Small intestine (tissue), 7 donors: ENCODE measurements around the gene DLX4. TPM values are rescaled to one million over a fixed set of nuclear protein-coding genes. Genes with fewer than 3 reads are reported as not detected.

Experiments used
- DNase-seq, 2 donors: peaks; one replicate each; pipeline versions ENCODE4 v3.0.0 to v3.0.0-alpha.2; 2013
- FAIRE-seq: peaks from 2 replicates; lab custom pipeline; 2012; peaks lifted over from hg19 to GRCh38; lab: Jason Lieb, UNC
- H3K27ac ChIP-seq, 3 donors: one replicate each; pipeline ENCODE4 v1.5.1; 2013; ENCODE audit warnings: low read length in 2 of 3, mild to moderate bottlenecking in 2 of 3, control low read depth in 1 of 3, inconsistent platforms in 1 of 3, low read depth in 1 of 3, moderate library complexity in 1 of 3
- H3K27me3 ChIP-seq, 3 donors: one replicate each; pipeline ENCODE4 v1.6.1; 2013; ENCODE audit warnings: low read length in 3 of 3, inconsistent platforms in 1 of 3; ENCODE audit not compliant: control insufficient read depth in 3 of 3, insufficient read depth in 3 of 3
- H3K36me3 ChIP-seq, 3 donors: one replicate each; pipeline ENCODE4 v1.6.1; 2013; ENCODE audit warnings: low read length in 3 of 3, inconsistent platforms in 1 of 3, low read depth in 1 of 3, mild to moderate bottlenecking in 1 of 3, moderate library complexity in 1 of 3; ENCODE audit not compliant: control insufficient read depth in 3 of 3, insufficient read depth in 2 of 3
- H3K4me1 ChIP-seq, 3 donors: one replicate each; pipeline ENCODE4 v1.6.1; 2013; ENCODE audit warnings: low read length in 2 of 3, inconsistent platforms in 1 of 3, low read depth in 1 of 3, mild to moderate bottlenecking in 1 of 3, moderate library complexity in 1 of 3; ENCODE audit not compliant: control insufficient read depth in 3 of 3, insufficient read depth in 2 of 3
- H3K4me3 ChIP-seq, 3 donors: one replicate each; pipeline ENCODE4 v1.5.1; 2013; ENCODE audit warnings: low read length in 3 of 3, control low read depth in 1 of 3, inconsistent platforms in 1 of 3, low read depth in 1 of 3, mild to moderate bottlenecking in 1 of 3, moderate library complexity in 1 of 3
- H3K9me3 ChIP-seq, 2 donors: one replicate each; pipeline ENCODE4 v1.6.1; 2013; ENCODE audit warnings: low read depth in 1 of 2, low read length in 1 of 2; ENCODE audit not compliant: control insufficient read depth in 2 of 2, insufficient read depth in 1 of 2
- WGBS, 3 donors: extraction: QIAGEN DNeasy Blood & Tissue Kit; methylation state at CpG; one replicate each; pipeline ENCODE4 v1.1.7; 2013; 5-methylcytosine and 5-hydroxymethylcytosine counted together
- polyA plus RNA-seq, 4 donors: library from polyadenylated mRNA; stranded (reverse) in 3 of 4; unstranded in 1 of 4; fragments of 200-250 nt in 3 of 4; fragments of 120-200 nt in 1 of 4; gene quantifications; one replicate each; pipeline versions ENCODE4 v1.2.1 to v1.2.3, GENCODE V29; 2013
- donor health status: healthy with polysubstance abuse.
- donor health status: control.
- donor health status: control.
- donor health status: Bipolar disorder and iron deficiency.
- donor health status: healthy.

Gene DLX4
- polyA plus RNA-seq, 4 donors: 1.3 to 4.0 TPM; not detected in 2

GRCh38 chr17:49984283-49984682, 15.3 kb downstream of the DLX4 start:
- WGBS, 3 donors: 31 to 59% (median 31%) methylated on average over 3 of the region's 3 CpGs

GRCh38 chr17:49984776-49985175, 15.8 kb downstream of the DLX4 start:
- DNase-seq: no peak
- Histone ChIP-seq H3K27ac (no peak overlapping the region), H3K27me3 (peaks cover 6 to 64% (median 20%) of the 10 kb centered on the region in 3 donors), H3K9me3 (no peaks in the 10 kb centered on the region), H3K4me1 (no peaks in the 10 kb centered on the region), H3K36me3 (no peaks in the 10 kb centered on the region), H3K4me3 (no peak overlapping the region)
- WGBS, 3 donors: 40 to 56% (median 43%) methylated on average over 2 of the region's 2 CpGs
- FAIRE-seq: no peak

More at GRCh38 chr17:49984283-49984682, 15.3 kb downstream of the DLX4 start:
- DNase-seq: no peak
- H3K36me3 ChIP-seq: no peaks in the 10 kb centered on the region
- FAIRE-seq: no peak
- no peaks in the 10 kb centered on the region for H3K9me3 ChIP-seq
- H3K27ac ChIP-seq: no peak overlapping the region
- H3K4me1 ChIP-seq: no peaks in the 10 kb centered on the region
- no peak overlapping the region for H3K4me3 ChIP-seq
- H3K27me3 ChIP-seq: peaks cover 6 to 64% (median 17%) of the 10 kb centered on the region in 3 donors

- no peaks in the 10 kb centered on the region for H3K36me3 ChIP-seq
- H3K4me3 ChIP-seq: no peak overlapping the region
- H3K9me3 ChIP-seq: no peaks in the 10 kb centered on the region
- H3K27ac ChIP-seq: no peak overlapping the region
- no peak for DNase-seq
- no peak for FAIRE-seq
- WGBS, 3 donors: 41 to 49% (median 46%) methylated on average over 3 of the region's 3 CpGs
- H3K27me3 ChIP-seq: peaks cover 6 to 64% (median 22%) of the 10 kb centered on the region in 3 donors
- no peaks in the 10 kb centered on the region for H3K4me1 ChIP-seq
Observed at GRCh38 chr17:49985310-49985990, 16.5 kb downstream of the DLX4 start.

- Histone ChIP-seq H3K9me3 (no peaks in the 10 kb centered on the region), H3K4me1 (no peaks in the 10 kb centered on the region), H3K27me3 (peaks cover 6 to 70% (median 27%) of the 10 kb centered on the region in 3 donors), H3K27ac (no peak overlapping the region), H3K36me3 (no peaks in the 10 kb centered on the region), H3K4me3 (no peak overlapping the region)
- no peak for DNase-seq
- 56 to 71% (median 62%) methylated on average over 6 of the region's 6 CpGs for WGBS, 3 donors
- no peak for FAIRE-seq
Observed at GRCh38 chr17:49986396-49987289, 17.7 kb downstream of the DLX4 start.

GRCh38 chr17:49987290-49987585, 18.2 kb downstream of the DLX4 start:
- FAIRE-seq (no peak), DNase-seq (no peak)
- 39 to 50% (median 49%) methylated on average over 2 of the region's 2 CpGs for WGBS, 3 donors
- Histone ChIP-seq H3K4me1 (no peaks in the 10 kb centered on the region), H3K4me3 (no peak overlapping the region), H3K27me3 (peaks cover 6 to 76% (median 33%) of the 10 kb centered on the region in 3 donors), H3K36me3 (no peaks in the 10 kb centered on the region), H3K9me3 (no peaks in the 10 kb centered on the region), H3K27ac (no peak overlapping the region)

- no peaks in the 10 kb centered on the region for H3K9me3 ChIP-seq
- H3K36me3 ChIP-seq: no peaks in the 10 kb centered on the region
- 10 to 14% (median 14%) methylated on average over 13 to 17 of the region's 17 CpGs for WGBS, 3 donors
- DNase-seq (no peak), FAIRE-seq (no peak)
- peaks cover 6 to 82% (median 38%) of the 10 kb centered on the region in 3 donors for H3K27me3 ChIP-seq
- no peak overlapping the region for H3K27ac ChIP-seq
- H3K4me1 ChIP-seq: no peaks in the 10 kb centered on the region
- H3K4me3 ChIP-seq: no peak overlapping the region
Observed at GRCh38 chr17:49987681-49988441, 18.9 kb downstream of the DLX4 start.

GRCh38 chr17:49989518-49989880, 20.5 kb downstream of the DLX4 start:
- H3K36me3 ChIP-seq: no peaks in the 10 kb centered on the region
- H3K4me1 ChIP-seq: peaks cover 0 to 4% (median 3%) of the 10 kb centered on the region in 3 donors
- H3K27me3 ChIP-seq: peaks cover 10 to 97% (median 48%) of the 10 kb centered on the region in 3 donors
- no peaks in the 10 kb centered on the region for H3K9me3 ChIP-seq
- no peak for FAIRE-seq
- no peak overlapping the region for H3K4me3 ChIP-seq
- no peak overlapping the region for H3K27ac ChIP-seq
- DNase-seq: no peak
- 44 to 71% (median 65%) methylated on average over 4 of the region's 4 CpGs for WGBS, 3 donors

GRCh38 chr17:49990331-49990730, 21.3 kb downstream of the DLX4 start:
- H3K4me3 ChIP-seq: no peak overlapping the region
- WGBS, 3 donors: 25 to 44% (median 31%) methylated on average over 3 of the region's 3 CpGs
- H3K9me3 ChIP-seq: no peaks in the 10 kb centered on the region
- H3K4me1 ChIP-seq: peaks cover 0 to 6% (median 3%) of the 10 kb centered on the region in 3 donors
- DNase-seq (no peak), FAIRE-seq (no peak)
- H3K27ac ChIP-seq: no peak overlapping the region
- no peaks in the 10 kb centered on the region for H3K36me3 ChIP-seq
- peaks cover 10 to 98% (median 56%) of the 10 kb centered on the region in 3 donors for H3K27me3 ChIP-seq
